GM21390 (cell line): Measurements from ENCODE around the gene CLEC2B.
"Not testable (repeated sequence)": the region's sequence is repeated elsewhere in the genome, so short reads cannot be mapped to it uniquely, and the experiment has no call there.

Experiments used
- ATAC-seq: cut with Tn5 transposase; IDR thresholded peaks from one replicate; pipeline ENCODE4 v1.9.1; 2021; ENCODE audit not compliant: unreplicated experiment

The CLEC2B gene

DNA sequence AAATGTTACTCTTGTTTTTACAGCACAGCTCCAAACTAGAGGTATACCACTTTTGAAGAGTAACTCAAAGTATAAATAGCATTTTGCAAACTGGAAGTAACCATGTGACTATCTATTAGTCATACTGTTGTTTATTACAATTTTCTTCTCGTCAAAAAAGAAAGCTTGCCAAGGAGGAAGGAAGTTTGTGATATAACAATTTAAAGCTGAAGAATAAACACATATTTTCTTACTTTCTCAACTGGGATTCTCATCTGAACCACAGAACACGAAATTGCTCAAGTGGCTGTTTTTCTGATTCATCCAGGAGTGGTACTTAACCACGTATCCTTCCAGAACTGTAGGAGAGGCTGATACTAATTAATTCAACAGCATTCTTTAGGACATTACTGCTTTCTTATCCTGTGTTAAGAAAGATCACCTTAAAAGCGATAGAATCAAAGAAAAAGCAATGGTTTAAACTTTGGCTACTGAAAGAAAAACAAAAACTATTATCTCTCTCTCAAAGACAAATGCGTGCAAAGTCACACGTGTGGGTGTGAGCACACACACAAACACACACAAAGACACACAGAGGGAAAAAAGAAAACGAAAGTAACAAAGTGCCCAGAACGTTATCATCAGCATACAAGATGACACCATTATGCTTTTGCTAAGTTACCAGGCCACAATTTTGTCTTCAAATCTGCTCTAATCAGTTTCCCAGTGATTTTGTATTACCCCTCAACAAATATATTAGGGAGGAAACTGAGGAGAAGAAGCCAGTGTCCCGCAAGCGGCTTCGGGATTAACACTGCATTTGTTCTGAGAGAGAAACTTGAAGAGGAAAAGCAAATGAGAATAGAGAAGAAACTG, at the start of gene CLEC2B:
TSS of gene CLEC2B (minus strand) at position 48 of the 855 bp plus-strand sequence.
- ATAC-seq = peak; percentile 41

- ATAC-seq = no peak
Observed at GRCh38 chr12:9911708-9912107, 42.6 kb upstream of the CLEC2B start.

- no peak for ATAC-seq
Observed at GRCh38 chr12:9910716-9911421, 41.7 kb upstream of the CLEC2B start.

DNA sequence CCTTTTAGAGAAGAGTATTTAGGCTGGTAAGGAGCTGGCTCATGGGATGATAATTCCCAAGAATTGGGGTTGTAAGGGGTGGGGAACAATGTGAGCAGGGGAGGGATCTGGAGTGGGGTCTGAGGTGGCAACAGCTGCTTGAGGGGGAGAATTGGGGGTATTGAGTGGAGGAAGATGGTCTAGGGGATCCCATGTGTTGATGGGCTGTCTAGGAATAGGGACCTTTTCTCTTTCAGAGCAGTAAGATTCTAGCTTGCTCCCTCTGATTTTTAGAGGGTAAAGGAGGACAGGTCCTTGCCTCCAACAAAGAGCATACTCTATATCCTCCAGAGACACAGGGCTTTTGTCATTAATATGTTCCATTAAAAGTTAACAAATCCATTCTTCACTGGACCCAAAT, 40.6 kb upstream of the CLEC2B start:
- no peak for ATAC-seq

DNA sequence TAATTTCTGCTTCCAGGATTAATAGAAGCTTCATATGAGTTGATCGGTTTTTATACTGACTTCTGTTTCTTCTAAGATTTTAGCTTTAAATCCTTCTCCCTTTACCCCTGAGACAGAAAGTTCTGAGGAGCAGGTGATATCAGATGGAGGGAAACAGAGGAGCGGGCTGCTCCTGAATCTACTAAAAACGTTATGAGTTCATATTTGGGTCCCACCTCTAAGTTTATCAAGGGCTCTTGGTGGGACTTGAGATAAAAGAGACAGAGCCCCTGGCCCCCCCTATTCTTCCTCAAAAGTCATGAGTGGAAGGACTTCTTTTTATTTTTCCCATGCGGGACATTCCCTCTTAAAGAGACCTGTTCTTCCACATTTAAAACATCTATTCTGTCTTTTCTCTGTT, 39.2 kb upstream of the CLEC2B start:
- no peak for ATAC-seq

DNA sequence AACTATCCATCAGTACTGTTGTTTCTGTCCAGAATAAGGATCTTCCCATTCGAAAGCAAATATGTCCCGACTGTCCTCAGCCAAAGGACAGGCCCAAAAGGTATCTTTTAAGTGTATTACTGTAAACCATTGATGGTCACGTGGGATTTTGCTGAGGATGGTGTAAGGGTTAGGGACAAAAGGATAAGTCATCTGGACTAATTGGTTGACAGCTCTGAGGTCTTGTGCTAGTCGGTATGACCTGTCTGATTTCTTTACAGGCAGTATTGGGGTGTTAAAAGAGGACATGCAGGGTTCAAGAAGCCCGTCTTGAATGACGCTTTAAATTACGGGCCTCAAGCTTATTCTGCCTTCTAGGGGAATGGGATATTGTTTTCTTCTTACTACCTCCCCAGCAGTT, 38.6 kb upstream of the CLEC2B start:
- ATAC-seq = no peak

GRCh38 chr12:9906873-9907272, 37.7 kb upstream of the CLEC2B start:
- ATAC-seq = no peak

- ATAC-seq = no peak
Observed at GRCh38 chr12:9902539-9903228, 33.5 kb upstream of the CLEC2B start.

DNA sequence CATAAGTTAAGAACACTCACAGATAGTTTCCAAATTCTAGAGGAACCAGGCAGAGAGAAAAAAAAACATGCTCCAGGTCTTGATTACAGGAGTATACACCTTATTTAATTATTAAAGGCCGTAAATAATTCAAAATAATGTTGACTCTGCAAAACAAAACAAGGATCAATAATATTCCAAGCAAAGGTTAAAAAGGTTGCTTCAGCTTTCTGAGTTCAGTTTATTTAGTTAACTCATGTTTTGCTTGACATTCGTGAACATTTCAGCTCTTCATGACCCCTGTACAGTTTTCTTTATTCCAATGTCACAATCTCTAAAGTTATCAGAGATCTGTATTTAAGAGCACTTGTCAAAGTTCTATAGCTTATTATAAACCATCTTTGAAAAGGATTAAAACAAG, 31.8 kb upstream of the CLEC2B start:
- no peak for ATAC-seq

DNA sequence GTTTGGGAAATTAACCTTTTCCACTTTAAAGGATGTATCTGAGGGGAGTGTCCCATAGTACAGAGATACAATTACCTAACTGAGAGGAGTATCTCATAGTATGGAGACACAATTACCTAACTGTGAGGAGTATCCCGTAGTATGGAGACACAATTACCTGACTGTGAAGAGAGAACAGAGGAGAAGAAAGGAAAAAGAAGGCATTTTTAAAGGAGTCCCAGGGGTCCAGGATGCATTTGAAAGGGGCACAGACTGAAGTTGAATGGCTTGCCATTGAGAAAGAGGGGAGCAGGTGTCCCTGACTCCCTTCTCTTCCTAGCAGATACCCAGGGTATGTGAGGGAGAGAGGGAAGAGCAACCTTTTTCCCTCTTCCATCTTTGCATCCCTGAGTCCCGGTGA, 30.1 kb upstream of the CLEC2B start:
- no peak for ATAC-seq

- ATAC-seq = no peak
Observed at GRCh38 chr12:9897535-9897934, 28.4 kb upstream of the CLEC2B start.

GRCh38 chr12:9895215-9895971, 26.2 kb upstream of the CLEC2B start:
- ATAC-seq = no peak

DNA sequence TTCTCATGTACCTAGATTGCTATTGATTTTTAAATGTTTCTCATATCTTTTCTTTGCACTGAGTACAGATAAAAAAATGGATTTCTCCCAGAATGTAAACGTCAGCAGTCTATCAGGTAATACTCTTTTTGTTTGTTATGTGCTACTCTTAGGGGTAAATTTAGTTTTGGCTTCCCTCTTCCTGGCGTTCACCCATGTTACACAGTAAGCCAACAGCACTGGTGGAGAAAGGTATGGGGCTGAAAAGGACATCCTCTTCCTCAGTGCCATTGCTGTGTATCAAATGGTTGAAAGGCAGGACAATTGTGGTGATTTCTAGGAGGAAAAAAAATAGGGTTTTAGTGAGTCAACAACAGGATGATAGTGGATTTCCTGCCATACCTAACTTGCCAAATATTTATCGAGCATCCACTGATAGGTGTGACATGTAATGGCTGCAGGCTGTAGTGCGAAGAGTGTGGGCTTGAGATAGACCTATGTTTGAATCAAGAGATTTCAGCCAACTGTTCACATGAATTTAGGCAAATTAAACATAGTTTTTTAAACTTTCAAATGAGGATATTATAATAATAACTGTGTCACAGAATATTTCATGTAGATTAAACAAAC, 19.6 kb upstream of the CLEC2B start:
- ATAC-seq = no peak

GRCh38 chr12:9883175-9883574, 14.0 kb upstream of the CLEC2B start:
- ATAC-seq = no peak

- no peak for ATAC-seq
Observed at GRCh38 chr12:9881988-9882387, 12.8 kb upstream of the CLEC2B start.

DNA sequence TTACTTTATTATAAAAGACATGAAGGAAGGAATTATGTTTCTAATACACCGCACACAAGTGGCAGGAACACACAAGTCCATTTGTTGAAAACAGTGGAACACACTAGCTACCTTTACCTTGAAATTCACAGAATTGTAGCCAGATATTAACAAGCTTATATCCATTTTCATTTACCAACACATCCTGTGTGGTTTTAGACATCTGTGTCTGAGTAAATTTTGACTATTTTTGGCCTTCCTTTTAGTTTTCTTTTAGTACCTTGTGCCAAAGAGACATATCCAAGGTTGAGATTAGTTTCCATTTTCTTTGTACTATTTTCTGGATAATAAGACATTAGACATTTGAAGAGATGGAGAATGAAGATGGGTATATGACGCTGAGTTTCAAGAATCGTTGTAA, 12.1 kb upstream of the CLEC2B start, which contains the start of gene KLRF2:
TSS of gene KLRF2 (plus strand) at position 244 of the 400 bp plus-strand sequence. CDS start at position 351, 107 bp downstream.
- no peak for ATAC-seq

DNA sequence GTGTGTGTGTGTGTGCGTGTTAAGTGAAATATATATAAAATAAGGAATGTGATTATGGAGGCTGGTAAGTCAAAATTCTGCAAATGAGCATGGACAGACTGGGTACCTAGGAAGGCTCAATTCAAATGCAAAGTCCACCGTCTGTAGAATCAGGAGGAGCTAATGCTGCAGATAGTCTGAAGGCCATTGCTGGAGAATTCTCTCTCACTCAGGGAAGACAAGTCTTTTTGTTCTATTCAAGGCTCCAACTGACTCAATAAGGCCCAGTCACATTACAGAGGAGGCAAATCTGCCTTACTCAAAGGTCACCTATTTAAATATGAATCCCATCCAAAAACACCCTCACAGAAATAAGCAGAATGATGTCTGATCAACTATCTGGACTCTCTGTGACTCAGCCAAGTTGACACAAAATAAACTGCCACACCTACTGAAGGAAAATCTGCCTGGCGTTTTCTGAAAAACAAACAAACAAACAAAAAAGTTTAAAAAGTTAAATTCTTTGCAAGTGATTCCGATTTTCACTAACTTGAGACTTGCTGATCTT, 11.5 kb upstream of the CLEC2B start:
- no peak for ATAC-seq

GRCh38 chr12:9876120-9876519, 7.0 kb upstream of the CLEC2B start:
- not testable (repeated sequence) for ATAC-seq

GRCh38 chr12:9872742-9873141, 3.6 kb upstream of the CLEC2B start:
- ATAC-seq = no peak

DNA sequence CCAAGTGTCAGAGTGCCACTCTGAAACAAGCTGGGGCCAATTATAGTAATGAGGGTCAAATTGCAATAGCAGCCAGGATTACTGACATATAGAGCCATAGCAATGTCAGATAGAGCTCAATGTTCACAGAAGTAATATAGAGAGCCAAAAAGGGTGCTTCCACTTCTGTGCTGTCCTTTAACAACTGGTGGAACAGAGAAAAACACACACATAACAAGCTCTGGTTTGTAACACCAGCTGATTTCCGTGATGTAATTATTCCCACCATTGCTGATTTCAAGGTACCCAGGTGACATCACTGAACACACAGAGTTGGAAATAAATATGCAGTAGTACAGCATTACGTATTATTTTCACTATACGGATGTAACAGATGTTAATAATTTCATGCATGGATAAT, 3.0 kb upstream of the CLEC2B start:
- no peak for ATAC-seq
